Measurements from ENCODE around the gene COPG1.

DNA sequence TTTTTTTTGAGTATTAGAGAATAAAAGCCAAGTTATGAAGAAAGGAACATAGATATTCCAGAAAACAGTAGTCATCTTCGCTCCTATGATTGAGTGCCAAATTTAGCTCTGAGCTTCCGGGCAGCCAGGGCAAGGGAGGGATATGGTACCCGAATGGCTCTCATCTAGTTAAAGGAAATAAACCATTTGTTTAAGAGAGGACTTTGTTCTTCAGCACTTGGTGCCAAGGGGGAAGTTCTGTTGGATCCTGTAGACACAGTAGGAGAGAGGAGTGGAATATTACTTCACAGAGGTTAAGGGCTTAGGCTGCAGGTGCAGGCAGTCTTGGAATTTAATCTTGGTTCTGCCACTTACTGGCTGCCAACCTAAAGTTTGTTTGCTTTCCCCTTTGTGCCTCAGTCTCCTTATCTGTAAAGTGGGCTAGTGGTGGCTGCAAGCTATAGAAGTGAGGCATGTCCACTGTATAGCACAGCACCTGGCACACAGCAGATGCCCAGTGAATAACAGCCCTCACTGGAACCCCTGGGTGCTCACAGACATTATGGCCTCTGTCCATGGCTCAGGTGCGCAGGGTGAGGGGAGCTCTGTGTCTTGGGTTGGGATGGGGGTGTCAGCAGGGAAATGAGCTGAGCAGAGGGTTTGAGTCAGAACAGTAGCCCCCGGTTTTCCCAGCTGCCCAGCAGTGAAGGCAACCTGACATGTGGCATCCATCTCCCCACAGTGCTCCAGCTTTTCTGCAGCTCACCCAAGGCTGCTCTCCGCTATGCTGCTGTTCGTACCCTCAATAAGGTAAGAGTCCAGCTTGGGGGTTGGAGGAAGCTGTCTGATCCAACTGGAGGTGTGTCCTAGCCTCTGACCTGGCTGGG, 10.4 kb downstream of the COPG1 start:
- TF ChIP-seq POLR2AphosphoS5 (IDR thresholded peaks at IDR 0.05; ENCODE audit: borderline replicate concordance, low read depth, low read length) = no peak
- TF ChIP-seq EZH2 (IDR thresholded peaks at IDR 0.05) = no peak
- TF ChIP-seq FOXP2 (optimal IDR thresholded peaks at IDR 0.05; ENCODE audit: control extremely low read depth, extremely low read length, insufficient read depth) = no peak
